Testis (tissue), 2 donors: ENCODE measurements around the gene OR5K2.

Experiments
- CTCF ChIP-seq, 3 experiments: fragments of 450-650 bp in 2 of 3; fragments of 200-600 bp in 1 of 3; sonication (generic) in 1 of 3; IDR thresholded peaks; one replicate each; pipeline ENCODE4 v1.5.1; 2016 to 2019; ENCODE audit warnings: antibody characterized with exemption in 3 of 3, mild to moderate bottlenecking in 2 of 3, moderate library complexity in 1 of 3
- POLR2A ChIP-seq: fragments of 450-650 bp; IDR thresholded peaks from one replicate; pipeline ENCODE4 v1.6.1; 2017; ENCODE audit warnings: antibody characterized with exemption, mild to moderate bottlenecking, moderate library complexity

GRCh38 chr3:98512576-98512975, 15.1 kb downstream of the OR5K2 start:
- TF ChIP-seq CTCF (IDR thresholded peaks at IDR 0.05): no peak
- TF ChIP-seq POLR2A: no peak
